Astrocyte of the cerebellum (primary cell): ENCODE data around the gene CDHR4.

Experiments used
- DNase-seq: peaks from one replicate; pipeline ENCODE4 v3.0.0-alpha.2; 2011; ENCODE audit warnings: low read depth
- H3K4me3 ChIP-seq: 2 replicates; pipeline ENCODE4 v1.5.1; 2011; ENCODE audit warnings: mild to moderate bottlenecking, low read depth, low read length, moderate library complexity
- in situ Hi-C: cut with HindIII; loops from 2 replicates; pipeline ENCODE4 v1.10.0; 2017; ENCODE audit warnings: low sequenced_read_pairs
- TF ChIP-seq, protein P1 (sequence below): IDR thresholded peaks from 2 replicates; pipeline ENCODE4 v1.5.1; 2012; ENCODE audit warnings: low read length, low read depth, moderate library complexity, mild to moderate bottlenecking; ENCODE audit errors: missing control alignments

Gene CDHR4

DNA sequence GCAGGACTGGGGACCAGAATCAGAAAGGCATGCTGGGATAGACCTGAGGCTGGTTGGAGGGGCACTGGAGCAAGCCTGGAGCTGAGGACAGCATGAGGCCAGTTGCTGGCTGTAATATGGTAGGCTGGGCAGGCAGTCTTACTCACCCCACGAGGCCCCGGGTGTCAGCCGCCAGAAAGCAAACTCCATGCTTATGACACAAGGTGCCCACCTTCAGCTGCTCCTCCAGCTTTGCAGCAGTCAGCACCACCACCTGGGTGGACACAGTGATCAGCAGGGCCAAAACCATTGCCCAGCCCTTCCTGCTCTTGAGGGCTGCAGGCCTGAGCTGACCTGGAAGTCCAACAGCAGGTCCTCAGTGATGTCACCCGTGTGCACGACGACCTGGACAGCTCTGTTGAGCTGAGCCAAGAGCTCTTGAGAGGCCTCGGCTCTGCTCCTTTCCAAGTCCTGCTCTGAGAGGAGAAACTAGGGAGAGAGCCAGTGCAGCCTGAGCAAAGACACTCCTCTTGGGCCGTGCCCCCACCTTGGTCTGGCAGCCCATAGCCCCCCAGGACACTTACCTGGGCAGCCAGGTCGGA is 13.3 kb upstream of the CDHR4 start:
- no peak for DNase-seq
- TF ChIP-seq, protein P1, sequence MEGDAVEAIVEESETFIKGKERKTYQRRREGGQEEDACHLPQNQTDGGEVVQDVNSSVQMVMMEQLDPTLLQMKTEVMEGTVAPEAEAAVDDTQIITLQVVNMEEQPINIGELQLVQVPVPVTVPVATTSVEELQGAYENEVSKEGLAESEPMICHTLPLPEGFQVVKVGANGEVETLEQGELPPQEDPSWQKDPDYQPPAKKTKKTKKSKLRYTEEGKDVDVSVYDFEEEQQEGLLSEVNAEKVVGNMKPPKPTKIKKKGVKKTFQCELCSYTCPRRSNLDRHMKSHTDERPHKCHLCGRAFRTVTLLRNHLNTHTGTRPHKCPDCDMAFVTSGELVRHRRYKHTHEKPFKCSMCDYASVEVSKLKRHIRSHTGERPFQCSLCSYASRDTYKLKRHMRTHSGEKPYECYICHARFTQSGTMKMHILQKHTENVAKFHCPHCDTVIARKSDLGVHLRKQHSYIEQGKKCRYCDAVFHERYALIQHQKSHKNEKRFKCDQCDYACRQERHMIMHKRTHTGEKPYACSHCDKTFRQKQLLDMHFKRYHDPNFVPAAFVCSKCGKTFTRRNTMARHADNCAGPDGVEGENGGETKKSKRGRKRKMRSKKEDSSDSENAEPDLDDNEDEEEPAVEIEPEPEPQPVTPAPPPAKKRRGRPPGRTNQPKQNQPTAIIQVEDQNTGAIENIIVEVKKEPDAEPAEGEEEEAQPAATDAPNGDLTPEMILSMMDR: no peak
- in situ Hi-C loops: no loop called here
- peak overlapping the region; percentile 43 for H3K4me3 ChIP-seq

DNA sequence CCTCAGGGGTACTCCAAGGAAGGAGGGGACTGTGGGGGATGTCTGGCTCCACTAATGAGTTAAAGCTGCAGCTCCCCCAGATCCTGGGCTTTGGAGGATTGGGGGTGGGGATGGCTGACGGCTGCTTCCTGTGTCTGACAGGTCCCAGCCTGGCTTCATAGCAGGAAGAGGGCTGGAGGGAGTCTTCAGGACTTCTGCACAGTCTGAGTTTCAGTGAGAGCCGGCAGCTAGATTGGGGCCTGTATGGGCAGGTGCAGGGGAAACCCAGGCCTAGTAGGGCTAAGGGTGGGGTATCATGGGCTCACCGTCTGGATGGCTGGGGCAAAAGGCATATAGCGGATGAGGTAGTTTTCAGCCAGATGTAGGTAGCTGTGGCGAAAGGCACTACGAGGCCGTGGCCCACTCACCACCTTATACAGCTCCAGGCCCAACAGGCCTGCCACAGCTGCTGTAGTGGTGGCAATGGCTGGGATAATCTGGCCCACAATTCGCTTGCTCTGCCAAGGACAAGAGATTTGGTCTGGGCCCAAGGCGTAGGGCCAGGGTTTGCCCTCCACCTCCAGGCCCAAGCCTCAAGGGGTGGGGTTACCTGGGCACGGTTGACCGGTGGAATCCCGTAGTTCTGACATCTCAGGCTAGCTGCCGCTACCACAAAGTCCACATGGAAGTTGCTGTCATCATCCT is 7.9 kb upstream of the CDHR4 start:
- TF ChIP-seq, protein P1: no peak
- no peak for DNase-seq
- no peak overlapping the region for H3K4me3 ChIP-seq
- in situ Hi-C loops: no loop called here

DNA sequence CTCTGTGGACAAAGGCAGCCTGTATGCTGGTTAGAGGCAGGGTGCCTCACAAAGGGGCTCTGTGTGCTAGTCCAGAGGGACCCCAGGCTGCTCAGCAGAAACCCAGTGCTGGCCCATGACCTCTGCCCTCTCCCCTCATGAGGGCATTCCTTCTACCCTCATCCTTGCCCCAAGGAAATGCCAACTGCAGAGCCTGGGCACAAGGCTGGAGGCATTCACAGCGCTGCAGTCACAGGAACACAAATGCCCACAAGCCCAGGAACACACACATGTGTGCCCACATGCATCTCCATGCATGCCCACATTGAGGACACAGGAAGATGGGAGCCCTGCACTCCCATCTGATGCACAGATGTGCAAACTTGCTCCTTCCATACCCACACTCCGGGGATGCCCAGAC is 7.2 kb upstream of the CDHR4 start:
- no peak for DNase-seq
- TF ChIP-seq, protein P1: no peak
- in situ Hi-C loops: no loop called here
- no peak overlapping the region for H3K4me3 ChIP-seq

DNA sequence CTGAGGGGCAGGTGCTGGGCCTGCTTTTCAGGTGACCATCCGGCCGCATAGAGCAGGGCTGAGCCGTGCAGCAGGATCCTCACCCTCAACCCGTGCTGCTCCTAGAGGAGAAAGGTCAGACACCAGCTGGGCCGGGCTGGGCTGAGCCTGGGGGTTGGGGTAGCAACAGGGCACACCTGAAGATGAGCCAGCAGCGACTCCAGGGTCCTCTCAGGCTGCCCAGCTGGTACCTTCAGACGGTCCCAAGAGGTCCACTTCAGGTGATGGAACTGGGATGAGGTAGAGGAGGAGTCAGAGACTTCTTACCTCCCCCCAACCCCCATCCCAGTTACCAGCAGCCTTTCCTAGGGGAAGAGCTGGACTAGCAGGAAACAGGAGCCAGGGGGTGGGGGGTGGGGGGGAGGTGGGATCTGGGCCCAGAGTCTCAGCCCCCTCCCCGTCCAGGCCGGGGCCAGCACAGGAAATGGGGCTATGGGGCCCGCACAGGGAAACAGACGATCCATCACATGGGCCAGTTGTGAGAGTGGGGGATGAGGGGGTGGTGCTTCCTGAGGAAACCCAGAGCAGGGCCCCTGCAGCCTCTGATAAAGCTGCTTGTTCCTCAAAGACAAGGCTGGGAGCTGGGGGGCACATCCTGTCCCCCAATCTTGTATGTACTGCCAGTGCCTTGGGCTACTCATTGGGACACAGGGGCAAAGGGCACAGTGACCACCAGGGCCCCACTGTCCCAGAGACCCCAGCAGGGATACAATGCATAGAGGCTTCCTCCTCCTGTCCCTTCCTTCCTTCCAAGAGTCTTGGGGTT is 6.4 kb upstream of the CDHR4 start:
- H3K4me3 ChIP-seq: no peak overlapping the region
- DNase-seq: no peak
- TF ChIP-seq, protein P1: no peak
- in situ Hi-C loops: no loop called here

DNA sequence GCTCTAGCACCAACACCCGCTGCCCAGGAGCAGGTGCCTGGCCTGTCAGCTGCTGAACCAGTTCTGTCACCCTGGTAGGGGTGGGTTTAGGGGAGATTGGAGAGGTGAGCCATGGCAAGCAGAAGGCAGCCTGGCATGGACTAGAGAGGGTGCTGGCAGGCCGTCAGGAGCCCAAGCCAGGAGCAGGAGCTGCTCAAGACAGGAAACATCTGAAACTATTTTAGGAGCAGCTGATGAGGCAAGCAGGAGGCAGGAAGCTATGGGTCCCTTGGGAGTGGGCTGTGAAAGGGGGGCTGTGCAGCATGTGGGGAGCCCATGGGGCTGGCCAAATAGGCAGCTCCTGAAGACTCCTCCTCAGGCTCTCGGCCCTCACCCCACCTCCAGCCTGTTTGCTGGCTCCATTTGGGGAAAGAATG is 5.7 kb upstream of the CDHR4 start:
- TF ChIP-seq, protein P1: no peak
- no peak for DNase-seq
- H3K4me3 ChIP-seq: no peak overlapping the region
- in situ Hi-C loops: no loop called here

DNA sequence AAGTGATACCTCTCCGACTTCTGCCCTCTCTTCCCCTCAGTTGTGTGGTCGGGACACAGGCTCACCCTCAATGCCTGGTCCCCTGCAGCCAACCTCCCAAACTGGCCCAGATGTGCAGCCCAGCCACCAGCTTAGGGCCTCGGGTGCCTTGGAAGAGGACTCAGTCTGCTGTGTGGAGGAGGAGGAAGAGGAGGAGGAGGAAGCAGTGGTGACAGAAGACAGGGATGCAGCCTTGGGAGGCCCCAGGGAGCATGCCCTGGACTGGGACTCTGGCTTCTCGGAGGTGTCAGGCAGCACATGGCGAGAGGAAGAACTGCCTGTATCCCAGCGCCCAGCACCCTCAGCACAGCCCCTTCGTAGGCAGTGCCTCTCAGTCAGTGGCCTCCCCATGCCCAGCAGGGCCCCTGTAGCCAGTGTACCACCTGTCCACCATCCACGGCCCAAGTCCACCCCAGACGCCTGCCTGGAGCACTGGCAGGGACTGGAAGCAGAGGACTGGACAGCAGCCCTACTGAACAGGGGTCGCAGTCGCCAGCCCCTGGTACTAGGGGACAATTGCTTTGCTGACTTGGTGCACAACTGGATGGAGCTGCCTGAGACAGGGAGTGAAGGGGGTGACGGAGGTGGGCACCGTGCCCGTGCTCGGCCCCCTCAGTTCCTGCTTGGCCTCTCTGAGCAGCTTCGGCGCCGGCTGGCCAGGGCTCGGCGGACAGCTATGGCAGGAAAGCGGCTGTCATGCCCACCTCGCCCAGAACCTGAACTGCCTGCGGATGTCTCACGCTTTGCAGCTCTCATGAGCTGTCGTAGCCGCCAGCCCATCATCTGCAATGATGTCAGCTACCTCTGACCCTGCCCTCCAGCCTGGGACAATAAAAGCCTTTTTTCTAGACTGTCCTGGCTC is 4.7 kb upstream of the CDHR4 start:
- peak overlapping the region; percentile 72 for H3K4me3 ChIP-seq
- DNase-seq: no peak
- TF ChIP-seq, protein P1: no peak
- in situ Hi-C loops: no loop called here
